Ectodermal cell (in vitro differentiated cells): ENCODE data around the gene SLC29A4.
"Not testable (repeated sequence)": the region's sequence is repeated elsewhere in the genome, so short reads cannot be mapped to it uniquely, and the experiment has no call there.

Experiments
- H3K27ac ChIP-seq: 2 replicates; pipeline ENCODE4 v1.7.0; 2013; ENCODE audit warnings: mild to moderate bottlenecking, low read depth, low read length; ENCODE audit not compliant: insufficient read depth, poor library complexity, severe bottlenecking
- H3K27me3 ChIP-seq: 2 replicates; pipeline ENCODE4 v1.7.0; 2013; ENCODE audit warnings: mild to moderate bottlenecking, low read length; ENCODE audit not compliant: insufficient read depth, control insufficient read depth, poor library complexity, severe bottlenecking
- H3K36me3 ChIP-seq: one replicate; pipeline ENCODE4 v1.7.0; 2013; ENCODE audit warnings: low read length; ENCODE audit not compliant: control insufficient read depth, insufficient read depth
- H3K4me1 ChIP-seq: one replicate; pipeline ENCODE4 v1.7.0; 2013; ENCODE audit warnings: low read length; ENCODE audit not compliant: control insufficient read depth, insufficient read depth
- H3K4me3 ChIP-seq: 2 replicates; pipeline ENCODE4 v1.7.0; 2013; ENCODE audit warnings: low read depth, low read length, control low read depth; ENCODE audit not compliant: insufficient read depth
- H3K9me3 ChIP-seq: 2 replicates; pipeline ENCODE4 v1.7.0; 2013; ENCODE audit warnings: mild to moderate bottlenecking, low read length, moderate library complexity; ENCODE audit not compliant: control insufficient read depth
- WGBS, 2 experiments: methylation state at CpG; one replicate each; pipeline ENCODE4 v1.1.7; 2013; ENCODE audit warnings: missing lambda C conversion rate in 2 of 2; 5-methylcytosine and 5-hydroxymethylcytosine counted together

The SLC29A4 gene

GRCh38 chr7:5295039-5296014, 12.6 kb downstream of the SLC29A4 start:
- H3K36me3 ChIP-seq: no peaks in the 10 kb centered on the region
- no peaks in the 10 kb centered on the region for H3K9me3 ChIP-seq
- H3K4me1 ChIP-seq: no peaks in the 10 kb centered on the region
- H3K27ac ChIP-seq: no peak overlapping the region
- no peaks in the 10 kb centered on the region for H3K27me3 ChIP-seq
- peak overlapping the region; percentile 23 for H3K4me3 ChIP-seq
- WGBS, 2 experiments: 87 to 91% methylated on average over 33 of the region's 33 CpGs

- no peaks in the 10 kb centered on the region for H3K4me1 ChIP-seq
- no peak overlapping the region for H3K27ac ChIP-seq
- H3K27me3 ChIP-seq: no peaks in the 10 kb centered on the region
- 23 to 30% methylated on average over 28 to 29 of the region's 29 CpGs for WGBS, 2 experiments
- H3K4me3 ChIP-seq: peak overlapping the region; percentile 23
- no peaks in the 10 kb centered on the region for H3K36me3 ChIP-seq
- no peaks in the 10 kb centered on the region for H3K9me3 ChIP-seq
Measured at GRCh38 chr7:5296015-5296610, 13.4 kb downstream of the SLC29A4 start.

GRCh38 chr7:5296611-5297226, 14.0 kb downstream of the SLC29A4 start:
- no peak overlapping the region for H3K27ac ChIP-seq
- no peaks in the 10 kb centered on the region for H3K4me1 ChIP-seq
- H3K27me3 ChIP-seq: no peaks in the 10 kb centered on the region
- WGBS, 2 experiments: 14 to 15% methylated on average over 46 to 48 of the region's 48 CpGs
- H3K4me3 ChIP-seq: peak overlapping the region; percentile 13
- no peaks in the 10 kb centered on the region for H3K36me3 ChIP-seq
- no peaks in the 10 kb centered on the region for H3K9me3 ChIP-seq

- WGBS, 2 experiments: 94 to 95% methylated on average over 24 of the region's 24 CpGs
- no peaks in the 10 kb centered on the region for H3K4me1 ChIP-seq
- H3K9me3 ChIP-seq: no peaks in the 10 kb centered on the region
Measured at GRCh38 chr7:5300366-5300765, 17.6 kb downstream of the SLC29A4 start.

GRCh38 chr7:5302577-5302976, 19.8 kb downstream of the SLC29A4 start:
- Histone ChIP-seq H3K4me1 (no peaks in the 10 kb centered on the region), H3K4me3 (no peak overlapping the region), H3K27ac (no peak overlapping the region), H3K36me3 (no peaks in the 10 kb centered on the region), H3K27me3 (no peaks in the 10 kb centered on the region), H3K9me3 (no peaks in the 10 kb centered on the region)
- 91% methylated on average over 25 of the region's 25 CpGs for WGBS, 2 experiments

More at GRCh38 chr7:5300366-5300765, 17.6 kb downstream of the SLC29A4 start:
- Histone ChIP-seq H3K27ac (no peak overlapping the region), H3K27me3 (no peaks in the 10 kb centered on the region), H3K4me3 (no peak overlapping the region), H3K36me3 (no peaks in the 10 kb centered on the region)

GRCh38 chr7:5303061-5303460, 20.3 kb downstream of the SLC29A4 start:
- 93 to 94% methylated on average over 18 of the region's 18 CpGs for WGBS, 2 experiments
- H3K36me3 ChIP-seq: no peaks in the 10 kb centered on the region
- H3K27me3 ChIP-seq: no peaks in the 10 kb centered on the region
- H3K4me3 ChIP-seq: no peak overlapping the region
- no peaks in the 10 kb centered on the region for H3K9me3 ChIP-seq
- H3K4me1 ChIP-seq: no peaks in the 10 kb centered on the region
- H3K27ac ChIP-seq: no peak overlapping the region

- Histone ChIP-seq H3K27me3 (no peaks in the 10 kb centered on the region), H3K9me3 (no peaks in the 10 kb centered on the region), H3K36me3 (no peaks in the 10 kb centered on the region), H3K4me3 (no peak overlapping the region), H3K27ac (no peak overlapping the region), H3K4me1 (no peaks in the 10 kb centered on the region)
- WGBS, 2 experiments: 94 to 95% methylated on average over 35 of the region's 35 CpGs
Measured at GRCh38 chr7:5303591-5304505, 21.1 kb downstream of the SLC29A4 start.

GRCh38 chr7:5305050-5305449, 22.3 kb downstream of the SLC29A4 start:
- not testable (repeated sequence) for H3K4me3 ChIP-seq, H3K27ac ChIP-seq, H3K36me3 ChIP-seq, H3K4me1 ChIP-seq, H3K27me3 ChIP-seq, H3K9me3 ChIP-seq
- 94 to 96% methylated on average over 9 of the region's 9 CpGs for WGBS, 2 experiments

- not testable (repeated sequence) for H3K27me3 ChIP-seq, H3K4me3 ChIP-seq, H3K9me3 ChIP-seq, H3K4me1 ChIP-seq, H3K36me3 ChIP-seq, H3K27ac ChIP-seq
- 95% methylated on average over 39 of the region's 39 CpGs for WGBS, 2 experiments
Measured at GRCh38 chr7:5307221-5308142, 24.7 kb downstream of the SLC29A4 start.
